LHCN-M2 (cell line): ENCODE data around the gene UNK. TPM values are rescaled to one million over a fixed set of nuclear protein-coding genes. Genes with fewer than 3 reads are reported as not detected.
"Not testable (repeated sequence)": the region's sequence is repeated elsewhere in the genome, so short reads cannot be mapped to it uniquely, and the experiment has no call there.

Experiments
- DNase-seq: peaks from one replicate; pipeline ENCODE4 v3.0.0-alpha.2; 2012; ENCODE audit warnings: low read depth
- total RNA-seq: library from RNA; depleted of rRNA; stranded (reverse); fragments of >200 nt; gene quantifications from 2 replicates; pipeline ENCODE4 v1.2.3, GENCODE V29; 2014

Gene UNK
- total RNA-seq, 1 experiment from 2014 or later: 18.8 TPM

DNA sequence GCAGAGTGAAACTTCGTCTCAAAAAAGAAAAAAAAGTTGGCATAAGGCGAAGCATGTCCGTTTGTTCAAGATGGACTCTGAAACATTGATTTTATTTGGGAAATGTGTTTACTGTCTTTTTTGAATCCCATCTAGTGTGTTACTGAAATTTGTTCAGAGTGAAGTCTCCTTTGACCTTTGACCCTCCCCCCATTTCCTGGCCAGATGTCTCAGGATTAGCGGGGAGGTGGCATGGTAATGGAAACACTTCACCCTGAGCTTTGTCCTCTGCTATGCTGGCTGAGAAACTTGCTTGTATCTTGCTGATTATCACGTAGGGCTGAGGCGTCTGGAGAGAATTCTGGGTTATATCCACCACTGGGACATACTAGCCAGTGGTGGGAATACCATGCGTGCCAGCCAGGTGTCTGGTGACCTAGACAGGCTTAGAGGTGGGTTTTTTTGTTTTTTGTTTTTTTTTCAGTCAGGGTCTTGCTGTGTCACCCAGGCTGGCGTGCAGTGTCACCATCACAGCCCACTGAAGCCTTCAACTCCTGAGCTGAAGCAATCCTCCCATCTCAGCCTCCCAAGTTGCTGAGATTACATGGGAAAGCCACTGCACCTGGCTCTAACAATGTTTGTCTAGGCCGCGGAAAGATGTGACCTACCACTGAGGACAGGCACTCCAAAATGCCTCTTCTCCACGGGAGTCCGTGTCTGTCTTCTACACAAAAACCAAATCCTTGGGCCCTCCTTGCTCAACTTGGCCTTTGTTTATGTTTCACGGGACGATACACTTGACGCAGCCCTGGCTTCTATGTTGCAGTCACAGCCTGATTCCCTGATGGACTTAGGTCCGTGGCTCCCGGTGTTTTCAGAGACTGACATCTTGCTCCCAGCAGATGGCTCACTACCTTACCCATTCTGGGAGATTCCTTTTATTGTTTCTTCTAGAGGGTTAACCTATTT is 13.0 kb upstream of the UNK start:
- DNase-seq: no peak

DNA sequence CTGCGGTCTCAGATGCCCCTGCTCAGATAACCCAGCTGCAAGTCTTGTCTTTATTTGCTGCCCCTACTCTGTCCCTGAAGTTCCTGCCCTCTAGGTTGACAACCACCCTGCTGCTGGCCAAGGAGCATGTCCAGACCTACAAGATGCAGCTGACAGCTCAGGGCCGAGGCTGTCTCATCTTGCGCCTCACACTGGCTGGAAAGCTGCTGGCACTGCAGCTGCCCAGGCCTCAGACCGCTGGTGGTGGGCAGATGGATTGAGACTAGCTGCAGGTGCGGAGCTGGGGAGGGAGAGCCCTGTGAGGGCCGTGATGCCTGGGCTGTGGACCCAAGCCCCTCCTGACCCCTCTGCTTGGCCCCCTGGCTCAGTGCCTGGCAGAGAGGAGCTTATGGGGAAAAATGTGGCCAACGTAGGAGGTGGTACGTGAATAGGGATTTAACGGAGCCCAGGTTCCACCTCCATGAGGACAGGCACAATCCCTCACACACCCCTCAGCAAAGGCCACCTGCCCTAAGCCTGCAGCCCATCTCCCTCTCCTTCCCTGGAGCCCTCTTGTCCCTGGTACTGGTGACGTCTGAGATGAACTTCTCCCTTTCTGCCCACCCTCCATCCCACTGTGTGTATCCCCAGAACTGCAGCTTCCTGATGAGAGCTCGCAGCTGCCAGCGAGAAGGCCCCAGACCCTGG is 11.3 kb upstream of the UNK start:
- DNase-seq: peak; percentile 66

DNA sequence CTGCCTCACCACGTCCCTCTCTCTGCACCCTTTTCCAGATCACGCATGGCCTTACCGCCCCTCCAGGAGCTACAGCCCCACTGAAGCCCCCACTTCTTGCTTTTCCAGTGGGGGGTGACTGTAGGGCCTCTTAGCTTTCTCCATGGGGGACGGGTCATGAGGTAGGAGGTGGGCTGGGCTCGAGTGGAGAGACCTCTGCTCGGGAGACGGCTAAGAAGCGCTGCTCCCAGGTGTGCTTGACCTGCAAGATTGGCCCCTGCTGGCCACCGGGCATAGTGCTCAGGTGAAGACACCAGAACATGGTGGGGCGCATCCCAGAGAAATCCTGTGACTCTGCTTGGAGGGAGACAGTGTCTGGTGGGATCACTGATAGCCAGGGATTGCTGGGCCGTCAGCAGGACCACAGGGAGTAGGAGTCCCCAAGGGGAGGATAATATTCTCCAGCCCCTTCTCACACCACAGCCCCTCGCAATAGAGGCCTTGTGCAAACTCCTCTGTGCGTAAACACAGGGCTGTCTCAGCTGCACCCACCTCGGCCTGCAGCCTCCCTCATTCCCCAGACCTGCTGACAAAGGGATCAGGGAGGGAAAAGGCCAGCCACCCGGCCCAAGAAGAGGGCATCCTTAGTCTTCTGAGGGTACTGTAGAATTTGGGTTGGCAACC is 10.7 kb upstream of the UNK start:
- no peak for DNase-seq

DNA sequence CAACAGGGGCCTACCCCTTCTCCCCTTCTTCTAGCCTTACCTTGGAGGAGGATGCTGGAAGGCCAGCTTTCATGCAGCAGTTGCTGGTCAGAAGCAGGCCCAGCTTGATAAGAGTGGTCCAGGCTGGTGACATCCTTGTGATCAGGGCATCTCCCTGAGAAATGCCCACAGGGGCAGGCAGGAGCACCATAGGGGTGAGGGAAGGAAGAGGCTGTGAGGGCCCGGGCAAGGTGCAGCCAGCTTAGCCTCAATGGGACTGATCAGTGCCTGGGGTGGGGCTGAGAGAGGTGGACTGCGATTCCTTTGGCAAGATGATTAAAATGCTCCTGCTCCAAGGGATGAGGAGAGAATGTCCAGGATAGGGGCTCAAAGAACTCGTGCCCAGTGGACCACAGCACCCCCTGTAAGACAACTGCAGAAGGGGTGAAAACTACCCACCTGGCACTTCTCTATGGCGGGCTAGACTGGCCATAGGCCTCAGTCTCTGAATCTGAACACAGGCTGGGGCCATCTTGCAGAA is 10.1 kb upstream of the UNK start:
- DNase-seq: no peak

DNA sequence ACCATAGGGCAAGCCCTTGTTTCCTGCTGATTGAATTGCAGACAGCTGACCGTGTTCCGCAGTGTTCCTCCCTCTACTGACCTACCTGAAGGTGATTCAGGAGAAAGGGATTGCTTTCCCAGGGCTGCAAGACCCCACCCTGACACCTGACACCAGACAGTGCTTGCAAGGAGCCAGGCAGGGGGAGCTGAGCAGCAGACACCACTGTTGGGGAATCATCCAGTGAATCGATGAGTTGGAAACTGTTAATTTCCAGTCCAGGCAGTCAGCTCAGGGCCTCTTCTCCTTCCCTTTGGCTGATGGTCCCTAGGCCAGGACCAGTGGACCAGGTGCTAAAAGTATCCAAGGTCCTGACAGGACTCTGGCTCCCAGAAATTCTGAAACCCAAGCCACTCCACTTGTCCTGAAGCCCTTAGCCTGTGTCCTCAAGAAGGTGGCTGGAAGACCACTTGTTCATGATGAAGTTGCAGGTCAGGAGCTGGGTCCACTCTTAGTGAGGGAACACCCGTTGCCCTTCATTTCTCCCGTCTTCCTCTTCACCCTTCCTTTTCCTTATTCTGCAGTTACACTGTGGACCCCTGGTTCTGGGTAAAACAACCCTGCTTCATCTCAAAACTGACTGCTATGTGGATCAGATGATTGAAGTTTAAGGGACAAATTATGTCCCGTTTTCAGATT is 9.5 kb upstream of the UNK start:
- peak; percentile 62 for DNase-seq

DNA sequence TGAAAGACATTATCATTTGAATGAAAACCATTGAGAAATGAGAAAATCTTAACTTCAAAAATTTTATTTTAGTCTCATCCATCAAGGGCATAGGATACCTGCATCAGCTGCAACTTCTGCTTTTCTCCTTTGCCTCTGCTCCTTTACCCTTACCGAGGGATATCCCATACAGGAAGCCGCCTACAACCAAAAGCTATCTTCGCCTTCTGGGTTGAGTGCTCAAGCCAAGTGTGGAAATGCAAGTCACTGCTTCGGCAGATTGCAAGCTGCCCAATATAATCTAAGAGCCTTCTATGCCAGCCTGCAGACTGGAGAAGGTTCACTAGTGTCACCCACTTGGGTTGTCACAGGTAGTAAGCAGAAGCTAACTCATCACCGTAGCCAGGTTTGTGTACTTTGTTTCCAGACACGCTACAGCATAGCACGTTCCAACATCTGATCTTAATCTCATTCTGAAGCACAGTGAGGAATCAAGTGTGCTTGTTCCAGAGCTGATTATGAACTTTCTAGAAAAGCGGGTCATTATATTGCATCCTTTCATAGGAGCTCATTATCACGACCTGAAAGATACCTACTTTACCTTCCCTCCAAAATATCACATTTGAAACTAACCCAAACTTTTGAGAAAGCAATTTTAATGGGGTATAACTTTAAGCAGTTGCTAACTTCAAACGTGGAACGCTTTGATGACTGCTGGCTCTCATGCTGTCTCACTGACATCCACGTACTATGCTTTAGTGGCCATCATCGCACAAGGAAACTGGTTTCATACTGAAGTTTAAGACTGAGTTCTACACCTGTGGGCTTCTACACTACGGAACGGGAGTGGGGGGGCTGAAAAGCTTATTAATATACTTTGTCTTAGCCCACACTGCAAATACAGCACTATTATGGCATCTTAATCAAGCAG is 8.0 kb upstream of the UNK start:
- DNase-seq: no peak

DNA sequence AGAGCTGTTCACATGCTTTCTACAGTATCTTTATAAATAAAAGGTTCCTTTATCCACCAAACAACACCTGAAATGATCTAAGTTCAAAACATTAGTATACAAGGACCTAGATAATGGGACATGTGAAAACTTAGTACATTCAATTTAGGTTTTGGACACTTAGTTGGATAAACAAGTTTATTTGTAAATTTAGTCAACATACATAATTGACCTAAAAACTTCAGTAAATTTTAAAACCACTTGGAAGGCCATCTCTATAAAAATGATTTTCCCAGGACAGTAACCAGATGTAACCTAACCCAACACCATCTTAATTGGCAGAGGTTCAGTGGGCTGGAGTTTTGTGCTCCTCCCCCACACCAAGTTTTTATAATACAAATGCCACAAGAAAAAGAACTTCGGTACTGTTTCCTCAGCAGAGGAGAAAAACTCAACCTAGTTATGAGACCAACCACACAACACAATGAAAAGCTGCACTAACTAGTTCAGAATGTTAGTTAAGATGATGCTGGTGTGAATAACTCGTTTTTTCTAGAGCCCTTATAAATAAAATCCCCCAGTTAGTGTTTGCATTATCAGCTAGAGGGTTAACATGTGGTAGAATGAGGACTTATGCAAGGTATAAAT is 7.2 kb upstream of the UNK start:
- DNase-seq: no peak

DNA sequence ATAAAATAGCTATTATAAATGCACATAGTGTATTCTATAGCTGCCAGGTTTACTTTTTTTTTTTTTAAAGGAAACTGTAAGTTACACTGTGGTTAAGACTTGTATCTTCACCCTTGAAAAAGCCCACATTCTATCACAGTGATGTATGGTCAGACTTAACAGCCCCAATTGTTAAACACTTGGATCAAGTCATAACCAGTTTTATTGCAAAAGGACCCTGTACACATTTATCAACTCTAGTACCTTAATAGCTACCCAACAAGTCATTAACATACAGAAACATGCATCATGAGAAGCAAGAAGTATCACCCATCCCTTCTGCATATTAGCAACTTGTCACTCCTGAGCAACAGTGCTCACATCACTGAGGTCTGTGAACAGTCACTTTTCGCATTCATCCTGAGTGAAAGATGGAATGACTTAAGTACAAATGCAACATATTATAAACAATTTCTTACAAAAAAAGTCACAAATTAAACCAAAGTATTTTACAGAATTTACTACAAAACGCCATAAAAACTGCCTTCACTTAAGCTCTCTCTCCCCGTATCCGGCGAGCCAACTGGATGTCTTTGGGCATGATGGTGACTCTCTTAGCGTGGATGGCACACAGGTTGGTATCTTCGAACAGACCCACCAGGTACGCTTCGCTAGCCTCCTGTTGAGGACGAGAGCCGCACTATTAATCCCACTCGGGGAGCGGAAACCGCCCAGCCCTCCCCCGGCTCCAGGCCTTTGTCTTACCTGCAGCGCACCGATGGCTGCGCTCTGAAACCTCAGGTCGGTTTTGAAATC is 6.3 kb upstream of the UNK start:
- not testable (repeated sequence) for DNase-seq

DNA sequence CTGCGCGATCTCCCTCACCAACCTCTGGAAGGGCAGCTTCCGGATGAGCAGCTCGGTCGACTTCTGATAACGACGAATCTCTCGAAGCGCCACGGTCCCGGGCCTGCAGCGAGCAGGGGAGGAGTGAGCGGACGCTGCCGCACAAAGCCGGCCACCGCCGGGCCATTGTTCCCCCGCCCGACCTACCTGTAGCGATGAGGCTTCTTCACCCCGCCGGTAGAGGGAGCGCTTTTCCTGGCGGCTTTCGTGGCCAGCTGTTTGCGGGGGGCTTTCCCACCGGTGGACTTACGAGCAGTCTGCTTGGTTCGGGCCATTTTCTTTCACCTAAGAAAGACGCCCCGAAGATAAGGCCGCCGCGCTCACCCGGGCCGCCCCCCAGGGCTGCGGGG is 5.8 kb upstream of the UNK start:
- DNase-seq: no peak

DNA sequence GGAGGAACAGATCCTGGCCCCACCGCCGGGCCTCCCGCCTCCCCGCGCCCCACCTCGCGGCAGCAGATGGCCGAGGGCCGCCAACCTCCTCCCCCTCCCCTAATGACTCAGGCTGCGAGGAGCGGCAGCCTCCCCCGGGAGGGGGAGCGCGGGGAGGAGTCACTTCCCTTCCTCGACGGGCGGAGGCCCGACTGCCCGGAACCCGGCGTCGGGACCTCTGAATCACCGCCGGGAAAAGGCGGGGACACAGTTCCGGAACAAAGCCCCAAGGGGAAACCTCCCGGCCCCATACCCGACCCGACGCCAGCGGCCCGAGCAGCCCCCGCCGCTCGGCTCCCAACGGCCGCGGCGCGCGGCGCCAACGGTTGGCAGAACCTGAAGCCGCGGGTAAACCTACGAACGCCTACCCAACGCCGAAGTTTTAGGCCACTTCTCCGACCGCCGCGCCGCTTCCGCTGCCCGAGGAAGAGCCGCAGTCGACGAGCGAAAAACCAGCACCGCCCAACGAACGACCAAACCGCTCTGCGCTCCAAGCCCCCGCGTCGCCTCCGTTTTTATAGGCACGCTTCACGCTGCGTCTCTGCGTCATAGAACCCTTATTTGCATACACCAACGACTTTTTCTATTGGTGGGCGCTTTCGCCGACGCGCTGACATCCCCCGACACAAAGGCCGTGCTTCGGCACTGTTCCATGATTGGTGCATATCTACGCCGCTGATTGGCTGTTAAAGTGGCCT is 5.2 kb upstream of the UNK start:
- peak; percentile 100 for DNase-seq

DNA sequence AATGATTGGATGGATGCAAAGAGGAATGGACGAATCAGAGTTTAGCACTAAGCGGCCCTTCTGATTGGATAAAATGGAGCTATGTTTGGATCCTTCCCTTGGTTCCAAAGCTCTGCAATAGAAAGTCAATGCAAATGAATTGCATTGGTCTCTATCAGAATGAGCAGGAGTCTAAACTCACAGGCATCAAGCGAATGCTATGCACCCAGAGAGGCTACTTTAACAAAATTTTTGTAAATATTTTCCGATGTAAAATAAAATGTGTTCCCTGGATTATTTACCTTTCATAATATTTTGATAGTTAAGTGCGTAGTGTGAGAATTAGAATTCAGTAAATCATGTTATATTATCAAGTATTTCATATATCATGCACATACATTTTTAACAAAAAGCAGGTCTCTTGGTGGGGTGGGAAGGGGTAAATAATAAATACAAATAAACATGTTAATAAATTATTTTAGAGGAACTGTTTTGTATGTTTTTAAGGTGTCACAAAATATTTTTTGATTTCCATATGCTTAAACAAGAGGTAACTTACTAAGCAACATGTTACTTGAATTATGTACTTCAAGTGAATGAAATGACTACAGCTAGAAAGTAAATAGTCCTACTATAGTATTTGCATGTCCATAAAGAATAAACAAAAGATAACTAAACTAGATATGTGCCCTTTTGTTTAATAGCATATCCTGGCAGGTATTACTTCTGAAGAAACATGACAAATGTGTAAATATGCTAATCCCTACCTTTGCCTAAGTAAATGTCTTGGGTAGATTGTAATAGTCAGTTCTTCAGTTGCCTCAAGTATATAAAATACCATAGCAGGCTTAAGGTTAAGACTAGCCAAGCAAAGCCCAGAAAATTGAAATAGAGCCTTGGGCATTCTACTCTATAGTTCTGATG is 4.4 kb upstream of the UNK start:
- DNase-seq: no peak

DNA sequence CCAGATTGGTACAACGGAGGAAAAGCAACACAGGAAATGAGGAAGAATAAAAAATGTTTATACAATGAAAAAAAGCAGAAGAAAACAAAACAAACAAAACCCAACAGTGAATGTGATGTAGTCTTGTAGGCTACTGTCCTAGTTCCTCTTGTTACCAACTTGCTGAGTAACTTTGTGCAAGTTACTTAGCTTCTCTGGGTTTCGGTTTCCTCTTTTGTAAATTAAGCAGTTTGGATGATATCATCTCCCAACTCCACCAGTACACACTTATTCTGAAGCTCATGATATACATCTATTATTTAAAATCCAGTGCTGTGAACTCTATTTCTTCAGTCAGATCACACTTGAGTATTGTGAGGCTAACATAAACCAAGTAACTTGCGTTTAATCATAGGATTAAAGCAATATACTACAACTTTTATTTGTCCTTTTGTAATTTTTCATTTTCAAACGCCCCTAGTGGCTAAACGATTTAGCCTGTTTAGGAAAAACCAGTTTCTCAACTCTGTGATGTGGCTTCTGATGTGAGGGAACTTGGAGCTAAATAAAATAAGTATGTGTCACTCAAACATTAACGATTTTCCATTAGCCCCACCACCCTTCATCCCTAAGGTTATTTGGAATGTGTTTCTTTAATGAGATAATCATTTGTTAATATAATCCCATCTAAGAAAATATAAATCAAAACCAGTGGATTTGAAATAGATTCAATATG is 1.4 kb upstream of the UNK start:
- peak; percentile 77 for DNase-seq

DNA sequence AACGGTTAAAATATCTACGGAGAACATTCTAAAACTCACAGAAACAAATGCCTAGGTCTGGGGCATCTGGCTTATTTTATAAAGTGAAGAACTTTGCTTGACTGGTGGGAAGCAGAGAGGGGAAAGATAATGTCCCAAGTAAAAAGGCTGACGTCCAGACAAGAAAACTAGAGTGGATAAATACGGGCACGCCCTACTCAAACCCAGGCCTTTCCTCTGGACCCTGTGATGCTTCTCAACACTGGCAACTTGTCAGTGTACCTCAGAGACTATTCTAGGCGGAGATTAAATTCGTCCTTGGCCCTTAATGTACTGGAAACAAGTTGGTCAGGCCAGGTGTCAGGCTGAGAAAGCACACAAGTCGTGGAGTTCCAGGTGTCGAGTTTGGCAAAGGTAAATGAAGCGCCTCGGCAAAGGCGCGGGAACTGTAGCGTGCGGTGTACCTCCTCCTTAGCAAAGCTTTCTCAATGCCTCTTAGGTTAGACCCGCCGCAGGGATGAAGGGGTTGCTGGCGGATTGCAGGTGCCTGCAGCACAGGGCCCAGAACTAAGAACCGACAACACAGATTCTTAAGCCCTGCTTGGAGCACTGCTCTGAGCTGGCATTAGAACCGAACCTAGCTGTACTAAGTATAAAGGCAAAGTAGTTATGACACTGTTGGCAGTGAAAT is 668 bp upstream of the UNK start:
- no peak for DNase-seq

DNA sequence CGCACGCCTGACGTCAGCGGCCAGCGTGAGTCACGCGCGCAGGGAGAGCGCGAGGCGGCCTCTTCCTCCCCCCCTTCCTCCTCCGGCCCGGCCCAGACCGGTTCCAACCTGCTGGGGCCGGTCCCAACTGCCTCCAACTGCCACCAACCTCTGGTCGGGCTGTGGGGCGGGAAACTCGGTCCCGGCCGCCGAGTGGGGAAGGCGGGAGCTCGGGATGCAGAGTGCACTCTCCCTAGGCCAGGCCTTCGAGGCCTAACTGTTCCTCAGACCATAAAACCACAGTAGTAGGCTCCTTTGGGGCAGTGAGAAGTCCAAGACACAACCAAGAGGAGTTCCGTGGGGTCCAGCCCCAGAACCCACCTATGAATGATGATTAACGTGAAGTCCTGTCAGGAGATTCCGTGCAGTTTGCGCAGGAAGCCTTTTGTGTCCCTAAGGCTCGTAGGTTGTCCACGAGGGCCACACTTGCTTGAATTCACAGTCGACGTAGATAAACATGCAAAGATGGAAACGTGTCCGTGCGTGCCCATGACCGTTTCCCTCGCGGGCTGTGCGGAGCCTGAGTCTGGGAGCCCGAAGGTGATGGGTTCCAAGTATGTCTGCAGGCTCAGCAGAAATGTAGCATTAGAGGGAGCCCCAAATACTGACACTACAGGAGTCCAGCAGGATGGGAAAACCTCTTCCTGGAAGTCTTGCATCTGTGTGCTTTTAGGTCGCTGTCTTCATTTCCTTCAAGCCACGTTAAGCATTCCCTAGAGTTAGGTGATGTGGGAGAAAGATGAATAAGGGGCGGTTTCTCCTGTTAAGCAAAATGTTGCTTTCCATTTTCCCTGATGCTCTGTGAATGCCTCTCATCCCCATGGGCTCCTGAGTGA is 647 bp downstream of the UNK start:
- peak; percentile 94 for DNase-seq

DNA sequence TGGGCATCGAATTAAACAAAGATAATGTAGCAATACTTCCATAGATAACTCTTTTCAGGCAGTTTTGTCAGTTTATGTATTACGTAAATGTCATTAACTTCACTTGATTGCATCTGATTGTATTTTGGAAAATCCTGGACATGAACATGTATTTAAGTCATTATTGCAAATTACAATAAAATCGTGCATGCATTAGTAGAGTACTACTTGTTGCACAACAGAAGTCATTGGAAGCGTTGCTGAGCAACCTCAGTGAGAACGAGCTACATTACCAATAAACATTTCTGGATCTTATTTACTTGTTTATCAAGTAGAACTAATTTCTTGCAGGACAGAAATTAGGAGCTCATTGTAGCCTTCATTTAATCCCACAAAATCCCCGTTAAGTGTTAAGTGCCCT is 6.6 kb downstream of the UNK start:
- DNase-seq: no peak
